ENCODE measurements around the gene TAGLN2.

TAGLN2 gene

DNA sequence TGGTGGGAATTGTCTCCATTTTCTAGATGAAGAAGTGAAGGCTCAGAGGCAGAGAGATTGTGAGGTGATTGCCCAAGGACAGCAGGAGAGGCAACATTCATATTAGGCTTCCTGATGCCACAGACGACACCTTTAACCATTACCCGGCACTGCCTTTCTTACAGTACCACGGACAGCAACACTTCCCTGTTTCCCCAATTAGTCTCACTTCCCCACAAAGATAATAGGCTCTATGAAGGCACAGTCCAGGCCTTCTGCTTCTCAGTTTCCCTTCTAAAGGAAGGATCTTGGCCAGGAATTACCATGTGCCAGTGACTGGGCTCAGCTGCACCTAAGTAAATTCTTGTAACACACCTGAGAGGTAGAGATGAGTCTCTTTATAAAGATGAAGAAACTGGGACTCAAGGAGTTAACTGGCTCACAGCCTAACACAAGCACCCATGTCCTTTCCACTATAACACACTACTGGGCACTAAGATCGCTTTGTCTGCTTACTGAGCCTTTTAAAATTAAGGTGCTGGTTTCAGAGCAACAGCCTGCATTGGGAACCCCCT is 10.5 kb upstream of the TAGLN2 start:
- TF ChIP-seq, protein P1, sequence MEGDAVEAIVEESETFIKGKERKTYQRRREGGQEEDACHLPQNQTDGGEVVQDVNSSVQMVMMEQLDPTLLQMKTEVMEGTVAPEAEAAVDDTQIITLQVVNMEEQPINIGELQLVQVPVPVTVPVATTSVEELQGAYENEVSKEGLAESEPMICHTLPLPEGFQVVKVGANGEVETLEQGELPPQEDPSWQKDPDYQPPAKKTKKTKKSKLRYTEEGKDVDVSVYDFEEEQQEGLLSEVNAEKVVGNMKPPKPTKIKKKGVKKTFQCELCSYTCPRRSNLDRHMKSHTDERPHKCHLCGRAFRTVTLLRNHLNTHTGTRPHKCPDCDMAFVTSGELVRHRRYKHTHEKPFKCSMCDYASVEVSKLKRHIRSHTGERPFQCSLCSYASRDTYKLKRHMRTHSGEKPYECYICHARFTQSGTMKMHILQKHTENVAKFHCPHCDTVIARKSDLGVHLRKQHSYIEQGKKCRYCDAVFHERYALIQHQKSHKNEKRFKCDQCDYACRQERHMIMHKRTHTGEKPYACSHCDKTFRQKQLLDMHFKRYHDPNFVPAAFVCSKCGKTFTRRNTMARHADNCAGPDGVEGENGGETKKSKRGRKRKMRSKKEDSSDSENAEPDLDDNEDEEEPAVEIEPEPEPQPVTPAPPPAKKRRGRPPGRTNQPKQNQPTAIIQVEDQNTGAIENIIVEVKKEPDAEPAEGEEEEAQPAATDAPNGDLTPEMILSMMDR (IDR thresholded peaks at IDR 0.05; ENCODE audit: insufficient read depth, low read depth, low read length, missing control alignments) = no peak

DNA sequence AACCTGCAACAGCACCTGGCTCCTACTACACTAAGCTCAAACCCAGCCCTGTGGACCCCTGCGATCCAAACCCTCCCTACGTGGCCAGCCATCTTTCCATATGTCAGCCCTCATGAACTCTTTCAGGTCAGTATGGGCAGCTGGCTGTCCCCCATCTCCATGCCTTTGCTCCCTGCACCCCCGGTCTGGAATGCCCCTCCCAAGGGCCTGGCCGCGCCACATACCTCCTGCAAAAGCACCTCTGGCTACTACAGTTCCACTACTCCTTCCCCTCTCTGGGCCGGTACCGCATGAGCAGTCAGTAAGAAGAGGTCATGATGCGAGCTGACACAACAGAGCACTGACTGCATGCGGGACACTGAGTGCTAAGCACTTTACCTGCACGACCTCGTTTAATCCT is 10.0 kb upstream of the TAGLN2 start:
- no peak for DNase-seq (ENCODE audit: low read depth)
- TF ChIP-seq, protein P1 (IDR thresholded peaks at IDR 0.05; ENCODE audit: insufficient read depth, low read depth, low read length, missing control alignments) = no peak
- H3K4me3 ChIP-seq (ENCODE audit: low read depth, low read length) = no peak overlapping the region

More for the DNA sequence above, 10.5 kb upstream of the TAGLN2 start:
- H3K4me3 ChIP-seq (ENCODE audit: low read depth, low read length) = no peak overlapping the region
- no peak for DNase-seq (ENCODE audit: low read depth)

DNA sequence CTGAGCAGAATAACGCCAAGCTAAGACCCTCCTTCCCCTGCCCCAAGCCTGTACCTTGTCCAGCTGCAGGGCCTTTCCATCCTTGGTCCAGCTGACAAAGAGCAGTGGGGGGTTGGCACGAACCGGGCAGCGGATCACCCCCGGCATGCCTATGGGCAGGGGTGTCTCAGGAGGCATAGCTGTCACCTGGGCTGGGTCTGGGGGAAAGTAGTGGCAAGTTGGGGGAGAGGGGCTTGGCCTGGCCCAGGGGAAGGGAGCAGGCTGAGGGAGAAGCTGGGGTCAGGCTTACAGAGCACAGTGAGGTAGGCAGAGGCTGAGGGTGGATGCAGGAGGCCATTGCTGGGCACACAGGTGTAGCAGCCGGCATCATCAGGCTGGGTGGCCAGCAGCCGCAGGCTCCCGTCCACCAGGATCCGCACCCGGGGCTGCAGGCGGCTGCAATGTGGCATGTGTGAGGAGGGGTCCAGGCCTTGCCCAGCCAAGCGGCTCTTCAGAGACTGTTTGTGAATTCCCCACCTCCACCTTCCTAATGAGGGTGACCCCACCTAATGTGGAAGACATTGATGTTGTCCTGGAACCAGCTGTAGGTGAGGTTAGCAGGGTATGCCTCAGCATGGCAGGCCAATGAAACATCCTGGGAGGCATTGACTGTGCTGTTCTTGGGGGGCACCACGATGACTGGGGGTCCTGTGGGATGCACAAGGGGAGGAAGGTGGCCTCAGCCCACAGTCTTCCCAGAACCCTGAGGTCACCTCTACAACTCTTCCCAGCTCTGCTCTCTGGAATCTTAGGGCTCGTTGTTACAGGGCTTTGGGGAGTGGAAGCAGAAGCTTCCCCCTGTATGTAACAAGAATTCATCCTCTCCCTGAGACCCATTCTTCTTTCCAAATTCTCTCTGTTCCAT is 9.1 kb upstream of the TAGLN2 start:
- TF ChIP-seq, protein P1 (IDR thresholded peaks at IDR 0.05; ENCODE audit: insufficient read depth, low read depth, low read length, missing control alignments) = no peak
- DNase-seq (ENCODE audit: low read depth) = no peak
- H3K4me3 ChIP-seq (ENCODE audit: low read depth, low read length) = no peak overlapping the region

DNA sequence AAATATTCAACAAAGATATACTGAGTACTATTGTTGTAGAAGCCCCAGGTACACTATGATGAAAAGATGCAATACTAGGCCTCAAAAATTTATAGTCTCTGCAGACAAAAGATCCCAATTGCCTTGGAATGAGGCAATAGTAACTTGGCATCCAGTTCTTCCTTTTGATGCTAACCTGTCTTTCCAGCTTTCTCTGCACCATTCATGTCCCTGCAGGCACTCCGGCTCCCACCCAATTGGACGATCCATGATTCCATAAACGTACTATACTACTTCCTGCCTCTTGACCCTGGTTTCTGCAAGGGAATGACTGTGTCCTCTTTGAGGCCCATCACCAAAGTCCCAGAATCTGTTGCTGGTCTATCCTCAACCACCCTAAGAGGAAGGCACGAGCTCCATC is 8.0 kb upstream of the TAGLN2 start:
- H3K4me3 ChIP-seq (ENCODE audit: low read depth, low read length) = no peak overlapping the region
- no peak for DNase-seq (ENCODE audit: low read depth)
- TF ChIP-seq, protein P1 (IDR thresholded peaks at IDR 0.05; ENCODE audit: insufficient read depth, low read depth, low read length, missing control alignments) = no peak

DNA sequence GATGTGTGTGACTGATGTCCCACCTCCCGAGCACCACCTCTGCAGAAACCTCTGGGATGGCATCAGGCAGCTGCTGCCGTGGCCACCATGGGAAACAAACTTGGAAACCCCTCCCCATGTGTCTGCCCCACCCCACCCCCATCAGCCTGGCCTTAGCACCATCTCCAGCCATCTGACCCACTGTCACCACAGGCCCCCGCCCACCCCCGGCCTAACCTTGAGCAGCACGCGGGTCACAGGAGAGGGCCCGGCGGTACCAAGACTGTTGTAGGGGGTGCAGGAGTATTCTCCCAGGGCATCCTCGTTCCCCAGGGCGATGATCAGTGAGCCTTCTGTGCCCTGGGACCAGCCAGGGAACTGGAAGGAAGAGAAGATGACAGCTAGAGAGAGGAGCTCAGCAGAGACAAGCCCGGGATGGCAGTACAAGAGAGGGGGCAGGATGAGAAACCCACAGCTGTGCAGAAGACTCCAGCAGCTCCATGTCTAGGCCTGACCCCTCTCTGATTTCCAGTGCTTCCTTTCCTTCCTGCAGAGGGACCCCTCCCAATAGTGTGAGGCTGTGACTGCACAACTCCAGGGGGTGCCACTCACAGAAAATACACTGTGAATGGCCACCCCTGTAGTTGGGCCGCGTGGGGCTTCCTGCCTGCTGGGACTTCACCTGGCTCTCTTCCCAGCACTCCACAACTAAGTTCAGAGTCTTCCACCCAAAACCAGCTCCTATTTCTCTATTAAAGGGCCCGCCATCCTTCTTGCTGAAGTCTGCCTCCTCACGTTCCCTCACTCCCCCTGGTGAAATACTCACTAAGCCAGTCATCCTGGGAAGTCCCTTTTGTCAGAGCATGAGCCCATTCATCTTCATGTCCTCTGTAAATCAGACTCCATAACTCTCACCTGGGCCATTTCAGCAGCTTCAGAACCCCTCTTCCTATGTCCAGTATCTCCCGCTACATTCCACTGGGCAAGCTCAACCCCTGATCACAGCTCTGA is 7.3 kb upstream of the TAGLN2 start:
- TF ChIP-seq, protein P1 (IDR thresholded peaks at IDR 0.05; ENCODE audit: insufficient read depth, low read depth, low read length, missing control alignments) = no peak
- no peak overlapping the region for H3K4me3 ChIP-seq (ENCODE audit: low read depth, low read length)
- DNase-seq (ENCODE audit: low read depth) = no peak

DNA sequence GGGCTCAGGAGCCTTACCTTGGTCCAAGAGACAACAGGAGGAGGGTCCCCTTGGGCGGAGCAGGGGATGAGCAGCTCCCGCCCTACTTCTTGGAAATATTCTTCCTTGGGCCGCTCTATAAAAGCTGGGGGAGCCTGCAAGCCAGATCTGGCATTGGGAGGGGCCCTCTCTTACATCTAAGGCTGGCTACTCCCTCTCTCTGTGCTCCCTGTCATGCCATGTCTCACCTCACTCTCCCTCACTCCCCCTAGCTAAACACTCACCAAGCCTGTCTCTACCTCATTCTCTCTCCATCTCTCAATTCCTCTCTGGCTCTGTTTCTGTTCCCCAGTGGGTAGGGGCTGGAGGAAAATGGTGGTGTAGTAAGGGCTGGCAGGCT is 6.5 kb upstream of the TAGLN2 start:
- TF ChIP-seq, protein P1 (IDR thresholded peaks at IDR 0.05; ENCODE audit: insufficient read depth, low read depth, low read length, missing control alignments) = no peak
- no peak overlapping the region for H3K4me3 ChIP-seq (ENCODE audit: low read depth, low read length)
- DNase-seq (ENCODE audit: low read depth) = no peak

All from GM12865 (cell line).